ENCODE data around the gene SLC6A16.

- TF ChIP-seq CTCF (IDR thresholded peaks at IDR 0.05; ENCODE audit: insufficient read depth, low read length) (no peak), POLR2AphosphoS5 (IDR thresholded peaks at IDR 0.05; ENCODE audit: low read depth) (no peak), SPI1 (IDR thresholded peaks at IDR 0.05; ENCODE audit: borderline replicate concordance, low read depth) (no peak), REST (IDR thresholded peaks at IDR 0.05; ENCODE audit: insufficient replicate concordance, low read depth) (no peak)
Measured at GRCh38 chr19:49347835-49348234, 22.8 kb upstream of the SLC6A16 start.

Data from HL-60 (cell line).